ENCODE measurements around the gene SET. TPM values are rescaled to one million over a fixed set of nuclear protein-coding genes. Genes with fewer than 3 reads are reported as not detected.
"Not testable (repeated sequence)": the region's sequence is repeated elsewhere in the genome, so short reads cannot be mapped to it uniquely, and the experiment has no call there.

Gene SET
- total and polyA plus RNA-seq, 5 donors = 86.1 to 210 (median 190) TPM

- WGBS = under 1% methylated on average over 80 of the region's 80 CpGs
- H3K27me3 ChIP-seq (ENCODE audit: control insufficient read depth, insufficient read depth) = no peaks in the 10 kb centered on the region
- no peaks in the 10 kb centered on the region for H3K9me3 ChIP-seq (ENCODE audit: control insufficient read depth, low read length)
- peak overlapping the region; percentile 99 for H3K4me3 ChIP-seq (ENCODE audit: low read length)
- ATAC-seq = peak in 1 of 2 donors; percentile 14
- peaks cover 3% of the 10 kb centered on the region for H3K4me1 ChIP-seq (ENCODE audit: control insufficient read depth, insufficient read depth, low read length)
- intact Hi-C loops (cut with DNase I) = no loop called here
- peak; percentile 65 to 87 (median 86) for DNase-seq
- peak overlapping the region; percentile 90 for H3K27ac ChIP-seq (ENCODE audit: low read length)
Observed at GRCh38 chr9:128689293-128689774, 312 bp downstream of the SET start.

GRCh38 chr9:128689820-128690683 is 1.0 kb downstream of the SET start:
- H3K4me1 ChIP-seq (ENCODE audit: control insufficient read depth, insufficient read depth, low read length) = no peaks in the 10 kb centered on the region
- H3K9me3 ChIP-seq (ENCODE audit: control insufficient read depth, low read length) = no peaks in the 10 kb centered on the region
- peak overlapping the region; percentile 99 for H3K4me3 ChIP-seq (ENCODE audit: low read length)
- intact Hi-C loops (cut with DNase I) = loop anchor here in 1 of 4 donors (10.0 kb wide), 1 partner anchor 315 kb away; the partner anchor contains the start of gene URM1
- DNase-seq (peak; percentile 39 to 73 (median 71)), ATAC-seq (no peak)
- no peak overlapping the region for H3K27ac ChIP-seq (ENCODE audit: low read length)
- H3K27me3 ChIP-seq (ENCODE audit: control insufficient read depth, insufficient read depth) = no peaks in the 10 kb centered on the region
- under 1% methylated on average over 82 of the region's 83 CpGs for WGBS

GRCh38 chr9:128690684-128691034 is 1.6 kb downstream of the SET start:
- no peak overlapping the region for H3K27ac ChIP-seq (ENCODE audit: low read length)
- no peaks in the 10 kb centered on the region for H3K4me1 ChIP-seq (ENCODE audit: control insufficient read depth, insufficient read depth, low read length)
- H3K9me3 ChIP-seq (ENCODE audit: control insufficient read depth, low read length) = no peaks in the 10 kb centered on the region
- DNase-seq (no peak), ATAC-seq (no peak)
- WGBS = 11% methylated on average over 5 of the region's 5 CpGs
- intact Hi-C loops (cut with DNase I) = loop anchor here in 1 of 4 donors (10.0 kb wide), 1 partner anchor 316 kb away; the partner anchor contains the start of gene URM1
- H3K4me3 ChIP-seq (ENCODE audit: low read length) = peak overlapping the region; percentile 99
- H3K27me3 ChIP-seq (ENCODE audit: control insufficient read depth, insufficient read depth) = no peaks in the 10 kb centered on the region

GRCh38 chr9:128693738-128694137 is 4.7 kb downstream of the SET start:
- H3K9me3 ChIP-seq (ENCODE audit: control insufficient read depth, low read length); ATAC-seq; H3K4me3 ChIP-seq (ENCODE audit: low read length); H3K27me3 ChIP-seq (ENCODE audit: control insufficient read depth, insufficient read depth); H3K4me1 ChIP-seq (ENCODE audit: control insufficient read depth, insufficient read depth, low read length); H3K27ac ChIP-seq (ENCODE audit: low read length); DNase-seq: not testable (repeated sequence)
- intact Hi-C loops (cut with DNase I) = loop anchor here in 1 of 4 donors (10.0 kb wide), 1 partner anchor 319 kb away; the partner anchor contains the start of gene URM1
- WGBS = 84% methylated on average over 3 of the region's 3 CpGs

- intact Hi-C loops (cut with DNase I) = loop anchor here in 1 of 4 donors (10.0 kb wide), 1 partner anchor 320 kb away; the partner anchor contains the start of gene URM1
- Histone ChIP-seq H3K27ac (ENCODE audit: low read length) (no peak overlapping the region), H3K9me3 (ENCODE audit: control insufficient read depth, low read length) (no peaks in the 10 kb centered on the region), H3K4me3 (ENCODE audit: low read length) (no peak overlapping the region), H3K27me3 (ENCODE audit: control insufficient read depth, insufficient read depth) (no peaks in the 10 kb centered on the region), H3K4me1 (ENCODE audit: control insufficient read depth, insufficient read depth, low read length) (no peaks in the 10 kb centered on the region)
- DNase-seq (no peak), ATAC-seq (no peak)
- WGBS = 83% methylated on average over 6 of the region's 6 CpGs
Observed at GRCh38 chr9:128694344-128694743, 5.3 kb downstream of the SET start.

GRCh38 chr9:128696923-128697707 is 8.1 kb downstream of the SET start:
- no peaks in the 10 kb centered on the region for H3K9me3 ChIP-seq (ENCODE audit: control insufficient read depth, low read length)
- DNase-seq (no peak), ATAC-seq (no peak)
- H3K27ac ChIP-seq (ENCODE audit: low read length) = no peak overlapping the region
- no peak overlapping the region for H3K4me3 ChIP-seq (ENCODE audit: low read length)
- intact Hi-C loops (cut with DNase I) = loop anchor here in 1 of 4 donors (10.0 kb wide), 1 partner anchor 322 kb away; the partner anchor contains the start of gene URM1
- no peaks in the 10 kb centered on the region for H3K4me1 ChIP-seq (ENCODE audit: control insufficient read depth, insufficient read depth, low read length)
- H3K27me3 ChIP-seq (ENCODE audit: control insufficient read depth, insufficient read depth) = no peaks in the 10 kb centered on the region
- 77% methylated on average over 8 of the region's 8 CpGs for WGBS

- not testable (repeated sequence) for H3K27ac ChIP-seq (ENCODE audit: low read length); H3K4me1 ChIP-seq (ENCODE audit: control insufficient read depth, insufficient read depth, low read length); H3K27me3 ChIP-seq (ENCODE audit: control insufficient read depth, insufficient read depth); H3K9me3 ChIP-seq (ENCODE audit: control insufficient read depth, low read length); ATAC-seq; H3K4me3 ChIP-seq (ENCODE audit: low read length)
- peak in 1 of 3 donors; percentile 12 for DNase-seq
- intact Hi-C loops (cut with DNase I) = loop anchor here in 1 of 4 donors (10.0 kb wide), 1 partner anchor 324 kb away; the partner anchor contains the start of gene URM1
- WGBS = 96% methylated on average over 30 of the region's 30 CpGs
Observed at GRCh38 chr9:128699096-128699795, 10.2 kb downstream of the SET start.

GRCh38 chr9:128701227-128701854 is 12.3 kb downstream of the SET start:
- H3K27ac ChIP-seq (ENCODE audit: low read length) = no peak overlapping the region
- no peaks in the 10 kb centered on the region for H3K4me1 ChIP-seq (ENCODE audit: control insufficient read depth, insufficient read depth, low read length)
- no peaks in the 10 kb centered on the region for H3K27me3 ChIP-seq (ENCODE audit: control insufficient read depth, insufficient read depth)
- no peak overlapping the region for H3K4me3 ChIP-seq (ENCODE audit: low read length)
- ATAC-seq (no peak), DNase-seq (no peak)
- H3K9me3 ChIP-seq (ENCODE audit: control insufficient read depth, low read length) = no peaks in the 10 kb centered on the region
- WGBS = 45% methylated on average over 10 of the region's 10 CpGs
- intact Hi-C loops (cut with DNase I) = no loop called here

GRCh38 chr9:128702445-128702948 is 13.5 kb downstream of the SET start, which contains the start of gene PKN3:
Gene PKN3 (plus strand): TSS chr9:128702503. CDS start chr9:128702916, 413 bp downstream.
- peak; percentile 63 to 84 for ATAC-seq
- peak; percentile 90 to 95 (median 95) for DNase-seq
- WGBS = under 1% methylated on average over 65 of the region's 65 CpGs
- Histone ChIP-seq H3K4me3 (ENCODE audit: low read length) (peak within 1 kb of the TSS; percentile 75), H3K9me3 (ENCODE audit: control insufficient read depth, low read length) (no peaks in the 10 kb centered on the region), H3K27me3 (ENCODE audit: control insufficient read depth, insufficient read depth) (no peaks in the 10 kb centered on the region), H3K27ac (ENCODE audit: low read length) (peak within 1 kb of the TSS; percentile 77), H3K4me1 (ENCODE audit: control insufficient read depth, insufficient read depth, low read length) (no peaks in the 10 kb centered on the region)
- intact Hi-C loops (cut with DNase I) = no loop called here
